Stomach (tissue), 4 donors: ENCODE data around the gene ACTN1.

Experiments
- CTCF ChIP-seq, 7 experiments: fragments of 450-650 bp in 4 of 7; fragments of 200-600 bp in 3 of 7; sonication (generic) in 3 of 7; IDR thresholded peaks; one replicate each; pipeline ENCODE4 v1.5.1; 2016 to 2019; ENCODE audit warnings: antibody characterized with exemption in 7 of 7, control low read depth in 2 of 7, mild to moderate bottlenecking in 1 of 7
- EP300 ChIP-seq: sonication (generic); formaldehyde crosslinking; IDR thresholded peaks from one replicate; pipeline ENCODE4 v1.6.1; 2017; ENCODE audit warnings: antibody characterized with exemption
- POLR2A ChIP-seq, 4 donors: fragments of 450-650 bp; IDR thresholded peaks; one replicate each; pipeline ENCODE4 v1.6.1; 2016; ENCODE audit warnings: antibody characterized with exemption in 4 of 4, control low read depth in 2 of 4, mild to moderate bottlenecking in 1 of 4, moderate library complexity in 1 of 4
- POLR2AphosphoS5 ChIP-seq, 3 donors: sonication (generic); formaldehyde crosslinking; IDR thresholded peaks; one replicate each; pipeline ENCODE4 v1.6.1; 2016; ENCODE audit warnings: antibody characterized with exemption in 3 of 3

GRCh38 chr14:68961361-68961760 lies 17.7 kb downstream of the ACTN1 start:
- TF ChIP-seq CTCF (IDR thresholded peaks at IDR 0.05): no peak
- TF ChIP-seq POLR2A (IDR thresholded peaks at IDR 0.05): no peak
- no peak for TF ChIP-seq POLR2AphosphoS5 (IDR thresholded peaks at IDR 0.05)
- no peak for TF ChIP-seq EP300
